ENCODE measurements around the gene LILRB2. TPM values are rescaled to one million over a fixed set of nuclear protein-coding genes. Genes with fewer than 3 reads are reported as not detected.

Gene LILRB2
- total RNA-seq, 1 donor from 2014 or later: not detected

GRCh38 chr19:54271106-54271505 lies 9.8 kb downstream of the LILRB2 start:
- no peak overlapping the region for H3K27ac Mint-ChIP-seq
- H3K27me3 Mint-ChIP-seq: peaks cover 59% of the 10 kb centered on the region
- TF ChIP-seq CTCF (IDR thresholded peaks at IDR 0.05; ENCODE audit: unreplicated experiment): no peak
- no peaks in the 10 kb centered on the region for H3K9me3 Mint-ChIP-seq (ENCODE audit: low read depth)
- no peak overlapping the region for H3K4me3 Mint-ChIP-seq (ENCODE audit: low read depth)
- no peaks in the 10 kb centered on the region for H3K4me1 Mint-ChIP-seq (ENCODE audit: low read depth)
- no peak for DNase-seq (ENCODE audit: low spot score, unreplicated experiment)
- H3K36me3 Mint-ChIP-seq (ENCODE audit: insufficient read depth): no peaks in the 10 kb centered on the region

DNA sequence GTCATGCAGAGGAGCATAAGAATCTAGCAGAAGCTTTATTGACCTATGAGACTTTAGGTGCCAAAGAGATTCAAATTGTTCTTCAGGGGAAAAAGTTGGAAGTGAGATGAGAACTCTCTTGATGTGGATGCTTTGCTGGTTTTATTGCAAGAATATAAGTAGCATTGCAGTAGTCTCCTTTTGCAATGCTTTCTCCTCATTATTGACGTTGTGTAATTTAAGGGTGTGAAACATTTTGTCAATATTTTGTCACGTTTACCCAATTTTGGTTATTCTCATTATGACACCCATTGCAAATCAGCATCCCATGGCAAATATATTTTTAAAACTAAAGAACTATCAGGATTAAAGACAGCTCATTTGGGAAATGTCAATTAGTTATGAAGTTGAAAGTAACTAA lies 12.0 kb downstream of the LILRB2 start:
- Mint-ChIP-seq H3K27me3 (peaks cover 61% of the 10 kb centered on the region), H3K36me3 (ENCODE audit: insufficient read depth) (no peaks in the 10 kb centered on the region), H3K9me3 (ENCODE audit: low read depth) (no peaks in the 10 kb centered on the region), H3K4me1 (ENCODE audit: low read depth) (no peaks in the 10 kb centered on the region), H3K27ac (no peak overlapping the region), H3K4me3 (ENCODE audit: low read depth) (no peak overlapping the region)
- DNase-seq (ENCODE audit: low spot score, unreplicated experiment): no peak
- no peak for TF ChIP-seq CTCF (IDR thresholded peaks at IDR 0.05; ENCODE audit: unreplicated experiment)

GRCh38 chr19:54266133-54266532 lies 14.8 kb downstream of the LILRB2 start:
- no peaks in the 10 kb centered on the region for H3K9me3 Mint-ChIP-seq (ENCODE audit: low read depth)
- H3K4me3 Mint-ChIP-seq (ENCODE audit: low read depth): no peak overlapping the region
- no peaks in the 10 kb centered on the region for H3K36me3 Mint-ChIP-seq (ENCODE audit: insufficient read depth)
- no peak overlapping the region for H3K27ac Mint-ChIP-seq
- H3K4me1 Mint-ChIP-seq (ENCODE audit: low read depth): no peaks in the 10 kb centered on the region
- DNase-seq (ENCODE audit: low spot score, unreplicated experiment): peak; percentile 82
- peak; percentile 91 for TF ChIP-seq CTCF (IDR thresholded peaks at IDR 0.05; ENCODE audit: unreplicated experiment)
- H3K27me3 Mint-ChIP-seq: peaks cover 51% of the 10 kb centered on the region

DNA sequence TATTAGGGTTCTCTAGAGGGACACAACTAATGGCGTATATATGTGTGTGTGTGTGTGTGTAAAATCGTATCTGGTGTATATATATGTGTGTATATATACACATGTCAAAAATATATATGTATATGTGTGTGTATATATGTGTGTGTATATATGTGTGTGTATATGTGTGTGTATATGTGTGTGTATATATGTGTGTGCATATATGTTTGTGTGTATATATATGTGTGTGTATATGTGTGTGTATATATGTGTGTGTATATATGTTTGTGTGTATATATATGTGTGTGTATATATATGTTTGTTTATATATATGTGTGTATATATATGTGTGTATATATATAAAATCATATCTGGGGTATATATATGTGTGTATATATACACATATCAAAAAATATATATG lies 18.4 kb downstream of the LILRB2 start:
- no peak overlapping the region for H3K27ac Mint-ChIP-seq
- no peak overlapping the region for H3K4me3 Mint-ChIP-seq (ENCODE audit: low read depth)
- H3K27me3 Mint-ChIP-seq: peaks cover 39% of the 10 kb centered on the region
- no peaks in the 10 kb centered on the region for H3K9me3 Mint-ChIP-seq (ENCODE audit: low read depth)
- no peaks in the 10 kb centered on the region for H3K4me1 Mint-ChIP-seq (ENCODE audit: low read depth)
- TF ChIP-seq CTCF (IDR thresholded peaks at IDR 0.05; ENCODE audit: unreplicated experiment): no peak
- no peak for DNase-seq (ENCODE audit: low spot score, unreplicated experiment)
- H3K36me3 Mint-ChIP-seq (ENCODE audit: insufficient read depth): no peaks in the 10 kb centered on the region

- no peak for DNase-seq (ENCODE audit: low spot score, unreplicated experiment)
- Mint-ChIP-seq H3K27ac (no peak overlapping the region), H3K4me3 (ENCODE audit: low read depth) (no peak overlapping the region), H3K9me3 (ENCODE audit: low read depth) (no peaks in the 10 kb centered on the region), H3K4me1 (ENCODE audit: low read depth) (no peaks in the 10 kb centered on the region), H3K27me3 (peaks cover 40% of the 10 kb centered on the region), H3K36me3 (ENCODE audit: insufficient read depth) (no peaks in the 10 kb centered on the region)
- no peak for TF ChIP-seq CTCF (IDR thresholded peaks at IDR 0.05; ENCODE audit: unreplicated experiment)
These were observed 18.8 kb downstream of the LILRB2 start for GRCh38 chr19:54262066-54262465.

Measured in progenitor cell of endocrine pancreas (in vitro differentiated cells).